ENCODE results near the gene ARPC1B. TPM values are rescaled to one million over a fixed set of nuclear protein-coding genes. Genes with fewer than 3 reads are reported as not detected.

The ARPC1B gene
- total RNA-seq (2014; rRNA removed) (358 and 381 TPM in 2 replicates), Bru-seq, nascent RNA (percentile 81 among the genes with signal in this experiment), BruChase-seq, experiment 1, labeled RNA remaining after a 6-hour chase (percentile 87 among the genes with signal in this experiment), BruChase-seq, experiment 2, labeled RNA remaining after a 2-hour chase (percentile 86 among the genes with signal in this experiment)
- long read RNA-seq, transcript ARPC1B-201 (10 exons, 1,564 nt): major isoform, 536 of 867 reads
- long read RNA-seq, transcript ARPC1B-205 (11 exons, 1,578 nt): minor isoform, 10 of 867 reads
- long read RNA-seq, transcript ARPC1B-213 (11 exons, 1,505 nt): minor isoform, 19 of 867 reads
- long read RNA-seq, transcript ARPC1B-222 (11 exons, 1,669 nt): minor isoform, 10 of 867 reads
- long read RNA-seq, partial matches to known transcripts: 223 of 867 reads
- long read RNA-seq, other reads (novel, unspliced or antisense): 56 of 867 reads

DNA sequence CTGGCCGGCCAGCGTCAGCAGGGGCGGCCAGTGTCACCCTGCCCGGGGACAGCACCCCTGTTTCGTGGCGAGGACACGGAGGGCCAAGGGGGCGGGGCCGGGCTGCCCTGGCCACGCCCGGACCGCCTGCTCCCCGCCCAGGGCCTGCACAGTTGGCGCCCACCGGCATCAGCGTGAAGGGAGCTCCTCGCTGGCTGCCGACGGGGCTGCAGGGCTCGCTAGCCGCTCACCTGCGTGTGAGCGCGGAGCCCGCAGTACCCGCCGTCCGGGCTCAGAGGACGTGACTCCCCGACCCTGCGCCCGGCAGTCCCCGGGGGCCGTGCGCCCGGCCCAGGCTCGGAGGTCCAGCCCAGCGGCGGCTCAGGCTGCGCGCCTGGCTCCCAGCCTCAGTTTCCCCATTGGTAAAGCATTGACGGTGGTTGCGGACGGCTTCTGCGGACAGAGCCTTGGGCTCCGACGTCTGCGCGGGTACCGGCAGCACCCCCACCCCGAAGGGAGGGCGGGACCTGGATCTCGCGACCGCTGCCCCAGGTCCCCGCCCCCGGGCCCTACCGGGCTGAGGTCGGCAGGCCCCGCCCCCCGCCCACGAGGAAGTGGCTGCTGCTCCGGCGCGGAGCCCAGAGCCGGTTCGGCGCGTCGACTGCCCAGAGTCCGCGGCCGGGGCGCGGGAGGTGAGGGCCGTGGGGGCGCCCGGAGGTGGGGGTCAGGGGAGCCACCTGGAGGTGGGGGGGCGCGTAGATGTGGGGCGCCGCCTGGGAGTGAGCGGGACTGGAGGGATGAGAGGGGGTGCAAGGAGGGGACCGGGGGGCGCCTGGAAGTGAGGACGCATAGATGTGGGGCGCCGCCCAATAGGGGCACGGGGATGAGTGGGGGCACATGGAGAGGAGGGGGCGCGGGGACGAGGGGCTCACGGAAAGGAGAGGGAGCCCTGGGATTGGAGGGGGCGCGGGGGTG lies at the start of gene ARPC1B:
ARPC1B (plus strand) TSS at position 620 of the 954 bp plus-strand sequence. CDS start 10,985 bp downstream, outside the sequence.
- peak within 1 kb of the TSS; percentile 98 for H2AFZ ChIP-seq (ENCODE audit: low read length)
- H3K4me2 ChIP-seq (ENCODE audit: low read length): peak within 1 kb of the TSS; percentile 97
- no peaks in the 10 kb centered on the region for H3K9me2 ChIP-seq (replicated peaks; ENCODE audit: low read length)
- no TSS peak for BruUV-seq (replicated peaks)
- 0 out of 2 replicates have a peak, but pooled peaks cover 4% of the 10 kb centered on the region for H4K20me1 ChIP-seq (ENCODE audit: low read length)
- 0 out of 2 replicates have a peak, but pooled peaks cover under 1% of the 10 kb centered on the region for H3K4me1 ChIP-seq (ENCODE audit: insufficient read depth, low read length)
- POLR2A ChIA-PET (ENCODE audit: unreplicated experiment): interaction anchor here (0.6 kb wide), 1 partner anchor 12 kb away, joined by 7 read pairs; no protein-coding TSS in a partner anchor
- CTCF ChIA-PET: no interaction called here
- ATAC-seq (peak; percentile 72), DNase-seq (peak; percentile 68)
- H3K36me3 ChIP-seq (ENCODE audit: low read depth, low read length): 0 out of 2 replicates have a peak, but pooled peaks cover 5% of the 10 kb centered on the region
- no peaks in the 10 kb centered on the region for H3K27me3 ChIP-seq (ENCODE audit: low read length)
- intact Hi-C loops (cut with micrococcal nuclease): loop anchor here (5.0 kb wide), 1 partner anchor 162 kb away; no protein-coding TSS in a partner anchor
- H3K9ac ChIP-seq (ENCODE audit: low read length): peak within 1 kb of the TSS; percentile 82
- no peaks in the 10 kb centered on the region for H3F3A ChIP-seq (ENCODE audit: low read length, unreplicated experiment)
- TF ChIP-seq, protein P1, sequence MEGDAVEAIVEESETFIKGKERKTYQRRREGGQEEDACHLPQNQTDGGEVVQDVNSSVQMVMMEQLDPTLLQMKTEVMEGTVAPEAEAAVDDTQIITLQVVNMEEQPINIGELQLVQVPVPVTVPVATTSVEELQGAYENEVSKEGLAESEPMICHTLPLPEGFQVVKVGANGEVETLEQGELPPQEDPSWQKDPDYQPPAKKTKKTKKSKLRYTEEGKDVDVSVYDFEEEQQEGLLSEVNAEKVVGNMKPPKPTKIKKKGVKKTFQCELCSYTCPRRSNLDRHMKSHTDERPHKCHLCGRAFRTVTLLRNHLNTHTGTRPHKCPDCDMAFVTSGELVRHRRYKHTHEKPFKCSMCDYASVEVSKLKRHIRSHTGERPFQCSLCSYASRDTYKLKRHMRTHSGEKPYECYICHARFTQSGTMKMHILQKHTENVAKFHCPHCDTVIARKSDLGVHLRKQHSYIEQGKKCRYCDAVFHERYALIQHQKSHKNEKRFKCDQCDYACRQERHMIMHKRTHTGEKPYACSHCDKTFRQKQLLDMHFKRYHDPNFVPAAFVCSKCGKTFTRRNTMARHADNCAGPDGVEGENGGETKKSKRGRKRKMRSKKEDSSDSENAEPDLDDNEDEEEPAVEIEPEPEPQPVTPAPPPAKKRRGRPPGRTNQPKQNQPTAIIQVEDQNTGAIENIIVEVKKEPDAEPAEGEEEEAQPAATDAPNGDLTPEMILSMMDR (conservative IDR thresholded peaks at IDR 0.05; ENCODE audit: low read depth, low read length): no peak
- TF ChIP-seq EZH2 (IDR thresholded peaks at IDR 0.05; ENCODE audit: low read length, unreplicated experiment) (no peak), EZH2phosphoT487 (IDR thresholded peaks at IDR 0.05; ENCODE audit: borderline replicate concordance, low read length) (no peak)
- peak within 1 kb of the TSS; percentile 87 for H3K4me3 ChIP-seq (ENCODE audit: low read length)
- peak within 1 kb of the TSS; percentile 58 for H3K27ac ChIP-seq (ENCODE audit: low read length)
- peaks cover 32% of the 10 kb centered on the region for H3K79me2 ChIP-seq (ENCODE audit: low read length)
- H3K9me3 ChIP-seq (ENCODE audit: low read length): no peaks in the 10 kb centered on the region

DNA sequence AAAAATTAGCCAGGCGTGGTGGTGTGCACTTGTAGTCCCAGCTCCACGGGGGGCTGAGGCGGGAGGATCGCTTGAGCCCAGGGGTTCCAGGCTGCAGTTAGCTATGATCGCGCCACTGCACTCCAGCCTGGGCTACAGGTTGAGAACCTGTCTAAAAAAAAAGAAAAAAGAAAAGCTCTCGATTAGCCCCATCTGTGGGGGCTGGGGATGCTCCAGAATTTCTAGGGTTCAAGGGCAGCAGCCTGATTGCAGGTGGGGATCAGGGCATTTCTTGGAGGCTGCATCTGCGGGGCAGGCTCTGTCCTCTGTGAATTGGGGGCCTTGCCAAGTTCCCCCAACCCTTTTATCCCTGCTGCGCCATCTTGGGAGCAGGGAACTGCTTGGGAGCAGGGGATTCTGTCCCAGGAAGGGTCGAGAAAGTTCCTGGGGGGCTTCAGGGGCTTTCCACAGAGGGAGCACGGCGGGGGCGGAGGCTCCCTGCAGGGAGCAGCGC lies 49.5 kb upstream of the ARPC1B start:
- ATAC-seq: no peak
- CTCF ChIA-PET: no interaction called here
- H2AFZ ChIP-seq (ENCODE audit: low read length): peak overlapping the region; percentile 81

More for the DNA sequence above, 49.5 kb upstream of the ARPC1B start:
- POLR2A ChIA-PET (ENCODE audit: unreplicated experiment): no interaction called here
- peaks cover 56% of the 10 kb centered on the region for H3K79me2 ChIP-seq (ENCODE audit: low read length)
- peak overlapping the region; percentile 65 for H3K27ac ChIP-seq (ENCODE audit: low read length)
- H3F3A ChIP-seq (ENCODE audit: low read length, unreplicated experiment): no peaks in the 10 kb centered on the region
- no peaks in the 10 kb centered on the region for H3K9me3 ChIP-seq (ENCODE audit: low read length)
- H3K4me1 ChIP-seq (ENCODE audit: insufficient read depth, low read length): peaks cover 30% of the 10 kb centered on the region
- H3K27me3 ChIP-seq (ENCODE audit: low read length): no peaks in the 10 kb centered on the region
- H4K20me1 ChIP-seq (ENCODE audit: low read length): no peaks in the 10 kb centered on the region
- peak overlapping the region; percentile 99 for H3K9ac ChIP-seq (ENCODE audit: low read length)
- peak overlapping the region; percentile 72 for H3K4me3 ChIP-seq (ENCODE audit: low read length)
- no TSS peak for BruUV-seq (replicated peaks)
- no peaks in the 10 kb centered on the region for H3K36me3 ChIP-seq (ENCODE audit: low read depth, low read length)
- peak overlapping the region; percentile 100 for H3K4me2 ChIP-seq (ENCODE audit: low read length)
- intact Hi-C loops (cut with micrococcal nuclease): loop anchor here (5.0 kb wide), 2 partner anchors 183 to 283 kb away; partner anchors contain the start of gene SMURF1
- H3K9me2 ChIP-seq (replicated peaks; ENCODE audit: low read length): no peaks in the 10 kb centered on the region
- TF ChIP-seq, protein P1 (conservative IDR thresholded peaks at IDR 0.05; ENCODE audit: low read depth, low read length): no peak
- TF ChIP-seq EZH2 (IDR thresholded peaks at IDR 0.05; ENCODE audit: low read length, unreplicated experiment): no peak
- no peak for TF ChIP-seq EZH2phosphoT487 (IDR thresholded peaks at IDR 0.05; ENCODE audit: borderline replicate concordance, low read length)
- no peak for DNase-seq
